Activated T-helper 17 cell treated with anti-CD3 and anti-CD28 coated beads, Interleukin-2, amount 50 U/mL, for 72 hours (primary cell): ENCODE data around the gene FKRP. TPM values are rescaled to one million over a fixed set of nuclear protein-coding genes. Genes with fewer than 3 reads are reported as not detected.
"Not testable (repeated sequence)": the region's sequence is repeated elsewhere in the genome, so short reads cannot be mapped to it uniquely, and the experiment has no call there.

Experiments used
- ATAC-seq: fragments of 150-1000 bp; cut with Tn5 transposase; replicated peaks from 2 replicates; pipeline ENCODE4 v1.10.0; 2021; ENCODE audit warnings: mild to moderate bottlenecking, moderate library complexity
- H3K27ac Mint-ChIP-seq: one replicate; pipeline ENCODE4 v1.8.0; 2022; ENCODE audit warnings: mixed read lengths
- H3K27me3 Mint-ChIP-seq: one replicate; pipeline ENCODE4 v1.8.0; 2022; ENCODE audit warnings: mixed read lengths
- H3K36me3 Mint-ChIP-seq: one replicate; pipeline ENCODE4 v1.8.0; 2022; ENCODE audit warnings: low read depth, mild to moderate bottlenecking, mixed read lengths
- H3K4me1 Mint-ChIP-seq: one replicate; pipeline ENCODE4 v1.8.0; 2022; ENCODE audit warnings: mixed read lengths
- H3K4me3 Mint-ChIP-seq: one replicate; pipeline ENCODE4 v1.8.0; 2022; ENCODE audit warnings: mild to moderate bottlenecking, mixed read lengths
- H3K9me3 Mint-ChIP-seq: one replicate; pipeline ENCODE4 v1.8.0; 2022; ENCODE audit warnings: mixed read lengths
- total RNA-seq, 2 donors: library from RNA; stranded (reverse); gene quantifications; one replicate each; pipeline ENCODE4 v1.2.3, GENCODE V29; 2022

FKRP gene, protein sequence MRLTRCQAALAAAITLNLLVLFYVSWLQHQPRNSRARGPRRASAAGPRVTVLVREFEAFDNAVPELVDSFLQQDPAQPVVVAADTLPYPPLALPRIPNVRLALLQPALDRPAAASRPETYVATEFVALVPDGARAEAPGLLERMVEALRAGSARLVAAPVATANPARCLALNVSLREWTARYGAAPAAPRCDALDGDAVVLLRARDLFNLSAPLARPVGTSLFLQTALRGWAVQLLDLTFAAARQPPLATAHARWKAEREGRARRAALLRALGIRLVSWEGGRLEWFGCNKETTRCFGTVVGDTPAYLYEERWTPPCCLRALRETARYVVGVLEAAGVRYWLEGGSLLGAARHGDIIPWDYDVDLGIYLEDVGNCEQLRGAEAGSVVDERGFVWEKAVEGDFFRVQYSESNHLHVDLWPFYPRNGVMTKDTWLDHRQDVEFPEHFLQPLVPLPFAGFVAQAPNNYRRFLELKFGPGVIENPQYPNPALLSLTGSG
- total RNA-seq = 10 to 100 TPM in 1 of 2 donors, 1 to 10 TPM in 1; 6.3 to 14.3 TPM

DNA sequence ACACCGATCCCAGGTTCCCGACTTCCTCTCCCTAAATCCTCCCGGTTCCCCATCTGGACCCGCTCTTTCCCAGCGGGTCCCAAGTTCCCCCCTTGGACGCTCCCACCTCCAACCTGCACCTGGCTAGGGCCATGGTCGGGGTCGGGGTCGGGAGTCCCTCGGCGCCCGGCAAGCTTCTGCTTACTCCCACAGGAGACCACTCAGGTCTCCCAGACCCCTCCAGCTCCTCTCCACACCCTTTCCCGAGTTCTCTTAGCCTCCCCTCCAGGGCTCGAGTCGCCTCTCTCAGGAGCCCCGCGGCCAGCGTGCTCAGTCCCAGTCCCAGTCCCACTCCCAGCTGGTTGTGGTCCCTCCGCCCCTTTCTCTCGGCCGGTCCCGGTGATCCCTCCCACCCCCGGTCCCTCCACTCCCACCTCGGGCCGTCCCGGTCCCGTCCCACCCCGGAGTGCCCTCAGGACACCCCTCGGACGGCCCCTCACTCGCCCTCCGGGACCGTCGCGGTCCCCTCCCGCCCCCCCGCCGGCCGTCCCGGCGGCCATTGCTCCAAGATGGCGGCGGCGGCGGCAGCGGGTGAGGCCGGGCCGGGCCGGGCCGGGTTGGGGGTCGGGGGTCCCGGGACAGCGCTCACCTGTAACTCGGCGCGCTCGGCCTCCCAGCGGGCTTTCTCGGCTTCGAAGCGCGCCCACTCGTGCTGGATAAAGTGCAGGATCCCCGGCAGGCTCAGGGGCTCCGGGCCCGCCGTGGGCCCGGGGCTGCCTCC lies at the start of gene FKRP:
Gene FKRP (plus strand): TSS at position 537 of the 760 bp plus-strand sequence. CDS start 9,394 bp downstream, outside the sequence.
- H3K4me1 Mint-ChIP-seq = peaks cover 32% of the 10 kb centered on the region
- H3K27me3 Mint-ChIP-seq = no peaks in the 10 kb centered on the region
- peak within 1 kb of the TSS; percentile 94 for H3K4me3 Mint-ChIP-seq
- peak within 1 kb of the TSS; percentile 94 for H3K27ac Mint-ChIP-seq
- peaks cover 32% of the 10 kb centered on the region for H3K36me3 Mint-ChIP-seq
- ATAC-seq = peak; percentile 69
- no peaks in the 10 kb centered on the region for H3K9me3 Mint-ChIP-seq

- no peaks in the 10 kb centered on the region for H3K27me3 Mint-ChIP-seq
- H3K4me3 Mint-ChIP-seq = no peak overlapping the region
- no peak for ATAC-seq
- no peaks in the 10 kb centered on the region for H3K9me3 Mint-ChIP-seq
- H3K36me3 Mint-ChIP-seq = peaks cover 99% of the 10 kb centered on the region
- H3K4me1 Mint-ChIP-seq = peaks cover 10% of the 10 kb centered on the region
- H3K27ac Mint-ChIP-seq = no peak overlapping the region
Observed at GRCh38 chr19:46696866-46697203, 49.0 kb upstream of the FKRP start.

- Mint-ChIP-seq H3K4me1 (peaks cover 10% of the 10 kb centered on the region), H3K27ac (no peak overlapping the region), H3K9me3 (no peaks in the 10 kb centered on the region), H3K36me3 (peaks cover 99% of the 10 kb centered on the region), H3K27me3 (no peaks in the 10 kb centered on the region), H3K4me3 (no peak overlapping the region)
- no peak for ATAC-seq
Observed at GRCh38 chr19:46697204-46697960, 48.5 kb upstream of the FKRP start.

DNA sequence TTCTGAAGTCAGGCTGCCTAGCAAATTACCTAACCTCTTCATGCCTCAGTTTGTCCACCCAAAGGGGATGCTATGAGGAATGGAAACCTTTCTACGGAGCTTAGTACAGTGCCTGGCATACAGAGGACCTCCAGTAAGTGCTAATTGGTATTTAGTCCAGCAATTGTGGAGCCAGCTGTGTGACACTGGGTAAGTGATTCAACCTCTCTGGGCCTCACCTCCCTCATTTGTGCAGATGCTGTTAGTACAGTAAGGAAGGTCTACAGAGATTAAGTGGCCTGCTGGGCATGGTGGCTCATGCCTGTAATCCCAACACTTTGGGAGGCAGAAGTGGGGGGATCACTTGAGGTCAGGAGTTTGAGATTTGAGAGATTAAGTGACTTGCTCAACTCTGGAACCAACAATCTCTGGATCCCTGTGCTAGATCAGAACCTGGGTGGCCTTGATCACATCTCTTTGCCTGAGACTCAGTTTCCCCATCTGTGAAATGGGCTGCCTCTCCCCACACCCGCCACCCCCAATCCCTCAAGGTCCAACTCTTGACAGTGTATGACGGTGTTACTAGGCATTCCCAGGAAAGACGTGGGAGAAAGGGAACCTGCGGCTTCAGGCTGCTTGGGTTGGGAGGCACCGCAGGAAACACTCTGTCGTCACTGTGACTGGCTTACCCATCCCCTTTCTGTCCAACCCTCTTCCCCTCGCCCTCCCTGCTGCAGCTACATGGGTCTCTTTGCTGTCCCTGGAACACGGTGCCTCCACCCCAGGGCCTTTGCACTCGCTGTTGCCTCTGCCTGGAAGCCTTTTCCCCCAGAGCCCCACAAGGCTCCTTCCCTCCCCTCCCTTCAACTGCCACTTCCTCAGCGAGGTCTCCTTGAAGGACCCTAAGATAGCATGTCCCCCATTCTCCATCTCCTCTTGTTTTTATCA lies 47.2 kb upstream of the FKRP start:
- Mint-ChIP-seq H3K27me3 (no peaks in the 10 kb centered on the region), H3K27ac (no peak overlapping the region), H3K36me3 (peaks cover 99% of the 10 kb centered on the region)

DNA sequence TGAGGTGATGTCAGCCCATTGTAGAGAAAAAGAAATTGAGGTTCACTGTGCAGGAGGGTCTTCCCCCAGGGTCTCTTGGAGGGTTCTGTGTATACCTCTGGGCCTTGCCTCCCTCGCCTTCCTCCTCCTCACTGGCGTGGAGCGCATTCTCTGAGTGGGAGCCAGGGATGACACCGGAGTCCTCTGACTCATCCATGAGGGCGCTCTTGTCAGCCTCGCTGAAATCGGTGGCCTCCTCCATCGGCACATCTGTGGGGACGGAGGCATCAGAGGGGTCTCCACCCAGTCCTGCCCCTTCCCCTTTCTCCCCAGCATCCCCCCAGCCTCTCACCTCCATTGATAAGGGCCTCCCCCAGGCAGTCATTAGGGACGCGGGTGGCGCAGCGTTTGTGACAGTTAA lies 45.2 kb upstream of the FKRP start:
- Mint-ChIP-seq H3K4me1 (peaks cover 7% of the 10 kb centered on the region), H3K27ac (no peak overlapping the region), H3K36me3 (peaks cover 99% of the 10 kb centered on the region), H3K9me3 (no peaks in the 10 kb centered on the region), H3K27me3 (no peaks in the 10 kb centered on the region), H3K4me3 (no peak overlapping the region)
- ATAC-seq = no peak

More for the DNA sequence above, 47.2 kb upstream of the FKRP start:
- H3K4me3 Mint-ChIP-seq = no peak overlapping the region
- H3K4me1 Mint-ChIP-seq = peaks cover 5% of the 10 kb centered on the region
- H3K9me3 Mint-ChIP-seq = no peaks in the 10 kb centered on the region
- ATAC-seq = no peak

GRCh38 chr19:46704379-46705076 lies 41.3 kb upstream of the FKRP start:
- Mint-ChIP-seq H3K9me3 (no peaks in the 10 kb centered on the region), H3K27ac (peak overlapping the region; percentile 32), H3K4me3 (no peak overlapping the region), H3K36me3 (peaks cover 99% of the 10 kb centered on the region), H3K27me3 (no peaks in the 10 kb centered on the region), H3K4me1 (peaks cover 7% of the 10 kb centered on the region)
- peak; percentile 88 for ATAC-seq

DNA sequence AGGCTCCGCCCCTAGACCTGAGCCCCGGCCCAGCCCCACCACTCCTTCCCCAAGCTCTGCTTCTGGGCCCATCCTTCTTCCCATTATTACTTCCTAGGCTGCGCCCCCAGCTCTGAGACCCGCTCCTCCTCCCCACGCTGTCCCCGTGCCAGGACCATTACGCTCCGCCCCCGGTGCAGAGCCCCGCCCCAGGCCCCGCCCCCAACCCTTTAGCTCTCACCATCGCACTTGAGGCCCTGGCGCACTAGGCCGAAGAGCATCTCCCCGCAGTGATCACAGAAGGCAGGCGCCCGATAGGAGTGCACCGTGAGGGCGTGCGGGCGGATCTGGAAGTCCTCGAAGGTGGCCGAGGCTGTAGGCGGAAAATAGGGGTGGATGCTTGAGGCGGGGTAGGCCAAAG lies 35.2 kb upstream of the FKRP start:
- Mint-ChIP-seq H3K36me3 (peaks cover 93% of the 10 kb centered on the region), H3K4me3 (no peak overlapping the region)

GRCh38 chr19:46712768-46713338 lies 33.0 kb upstream of the FKRP start:
- not testable (repeated sequence) for H3K9me3 Mint-ChIP-seq, H3K4me1 Mint-ChIP-seq, ATAC-seq, H3K27me3 Mint-ChIP-seq
- Mint-ChIP-seq H3K27ac (peak overlapping the region; percentile 52), H3K36me3 (peaks cover 86% of the 10 kb centered on the region), H3K4me3 (peak overlapping the region; percentile 92)

More for the DNA sequence above, 35.2 kb upstream of the FKRP start:
- no peak for ATAC-seq
- Mint-ChIP-seq H3K27ac (no peak overlapping the region), H3K9me3 (no peaks in the 10 kb centered on the region), H3K4me1 (peaks cover 4% of the 10 kb centered on the region), H3K27me3 (no peaks in the 10 kb centered on the region)

- H3K36me3 Mint-ChIP-seq = peaks cover 79% of the 10 kb centered on the region
- peak overlapping the region; percentile 92 for H3K4me3 Mint-ChIP-seq
- peak; percentile 33 for ATAC-seq
- H3K4me1 Mint-ChIP-seq = peaks cover 18% of the 10 kb centered on the region
- H3K9me3 Mint-ChIP-seq = no peaks in the 10 kb centered on the region
- no peaks in the 10 kb centered on the region for H3K27me3 Mint-ChIP-seq
- H3K27ac Mint-ChIP-seq = peak overlapping the region; percentile 96
Observed at GRCh38 chr19:46713781-46714443, 31.9 kb upstream of the FKRP start.

- H3K27ac Mint-ChIP-seq = peak overlapping the region; percentile 96
- H3K4me3 Mint-ChIP-seq = peak overlapping the region; percentile 92
- peaks cover 22% of the 10 kb centered on the region for H3K4me1 Mint-ChIP-seq
- H3K27me3 Mint-ChIP-seq = no peaks in the 10 kb centered on the region
- H3K36me3 Mint-ChIP-seq = peaks cover 79% of the 10 kb centered on the region
- no peaks in the 10 kb centered on the region for H3K9me3 Mint-ChIP-seq
- peak; percentile 31 for ATAC-seq
Observed at GRCh38 chr19:46714444-46715106, 31.3 kb upstream of the FKRP start.

DNA sequence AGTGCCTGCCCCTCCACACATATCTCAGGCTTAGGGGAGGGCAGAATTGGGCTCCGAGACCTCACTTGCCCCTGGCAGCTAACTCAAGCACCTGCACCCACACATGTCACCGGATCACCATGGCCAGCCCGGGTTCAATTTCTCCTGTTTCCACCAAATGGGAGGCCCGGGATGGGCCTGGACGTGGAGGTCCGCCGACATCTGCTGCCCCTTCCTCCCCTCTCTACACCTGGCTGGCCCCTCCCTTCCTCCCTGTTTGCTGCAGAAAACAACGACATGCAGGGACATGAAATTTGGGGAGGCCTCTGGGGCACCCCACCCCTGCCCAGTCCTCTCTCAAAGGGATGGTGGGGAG lies 30.3 kb upstream of the FKRP start:
- ATAC-seq = no peak
- peak overlapping the region; percentile 96 for H3K27ac Mint-ChIP-seq
- H3K27me3 Mint-ChIP-seq = no peaks in the 10 kb centered on the region
- peak overlapping the region; percentile 92 for H3K4me3 Mint-ChIP-seq
- H3K36me3 Mint-ChIP-seq = peaks cover 72% of the 10 kb centered on the region
- H3K9me3 Mint-ChIP-seq = no peaks in the 10 kb centered on the region
- peaks cover 23% of the 10 kb centered on the region for H3K4me1 Mint-ChIP-seq
